ENCODE data around the gene APBA1.
"Not testable (repeated sequence)": the region's sequence is repeated elsewhere in the genome, so short reads cannot be mapped to it uniquely, and the experiment has no call there.

APBA1 gene

DNA sequence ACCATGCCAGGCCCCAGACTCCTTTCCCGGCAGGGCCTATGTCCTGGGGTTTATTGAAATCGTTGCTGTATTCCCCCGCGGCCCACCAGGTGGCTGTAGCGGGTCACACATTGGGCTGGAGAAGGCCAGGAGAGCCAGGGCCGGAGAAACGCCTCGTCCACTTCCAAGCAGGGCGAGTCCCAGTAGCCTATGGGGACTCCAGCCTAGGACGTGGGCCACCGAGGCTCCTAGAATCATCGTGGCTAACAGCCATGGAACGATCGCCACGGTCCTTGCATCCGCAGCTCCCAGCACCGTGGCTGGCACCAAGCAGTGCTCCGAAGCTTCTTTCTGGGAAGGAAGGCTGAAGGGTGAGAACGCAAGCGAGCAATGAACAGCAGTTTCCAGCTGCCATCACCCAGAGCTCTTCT is 259.4 kb downstream of the APBA1 start:
- DNase-seq (ENCODE audit: low read depth in 4 of 4, low spot score in 1 of 4), result no peak

DNA sequence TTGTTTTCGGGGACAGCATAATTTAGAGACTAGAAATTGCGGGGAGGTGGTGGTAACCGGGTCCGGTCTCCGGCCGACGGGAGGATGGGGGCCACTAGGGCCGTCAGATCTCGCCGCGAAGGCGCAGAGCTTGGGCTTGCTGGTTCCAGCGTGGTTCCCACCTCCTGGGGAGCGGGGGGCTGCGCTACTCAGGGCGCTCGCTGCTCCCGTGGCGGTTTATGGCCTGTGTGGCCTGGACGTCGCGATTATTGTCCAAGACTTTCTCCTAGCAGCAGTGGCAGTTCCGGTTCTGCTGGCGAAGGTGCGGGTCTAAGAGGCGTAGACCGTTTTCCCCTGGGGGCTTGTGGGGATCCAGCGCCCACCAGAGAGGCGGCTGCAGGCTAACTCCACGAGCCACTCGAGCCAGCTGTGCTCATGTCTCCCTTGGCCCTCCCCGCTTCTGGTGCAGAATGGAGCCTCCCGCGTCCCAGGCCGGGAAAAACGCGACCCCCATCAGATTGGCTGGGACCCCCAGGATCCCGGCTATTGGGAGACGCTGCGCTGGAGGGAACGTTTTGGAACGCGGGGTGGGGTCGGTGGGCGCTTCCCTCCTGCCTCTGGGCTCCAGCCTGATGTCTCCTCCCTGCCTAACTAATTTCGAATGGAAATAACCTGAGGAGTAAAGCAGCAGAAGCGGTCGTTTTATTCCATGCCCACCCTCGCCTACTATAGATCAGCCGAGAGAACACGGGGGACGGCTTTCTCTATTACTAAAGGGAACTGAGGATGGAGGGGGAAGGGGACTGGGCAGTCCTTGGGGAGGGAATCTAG is 260.0 kb downstream of the APBA1 start:
- DNase-seq (ENCODE audit: low read depth in 4 of 4, low spot score in 1 of 4), result no peak

DNA sequence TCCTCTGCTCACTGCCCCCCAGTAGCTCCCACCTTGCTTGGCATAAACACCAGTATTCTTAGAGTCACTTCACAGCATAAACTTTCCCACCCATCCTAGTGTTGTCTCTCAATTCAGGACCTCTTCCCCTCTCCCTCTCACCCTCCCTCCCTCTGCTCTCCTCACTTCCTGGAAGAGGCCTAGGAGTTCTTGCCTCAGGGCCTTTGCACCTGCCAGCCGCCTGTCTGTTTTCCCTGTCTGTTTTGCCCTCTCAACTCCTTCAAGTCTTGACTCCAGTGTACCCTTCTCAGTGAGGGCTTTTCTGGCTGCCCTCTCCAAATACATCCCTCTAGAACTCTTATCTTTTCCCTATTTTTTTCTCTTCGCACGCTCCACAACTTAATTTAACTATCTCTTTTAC is 260.9 kb downstream of the APBA1 start:
- DNase-seq (ENCODE audit: low read depth in 4 of 4, low spot score in 1 of 4), result no peak

DNA sequence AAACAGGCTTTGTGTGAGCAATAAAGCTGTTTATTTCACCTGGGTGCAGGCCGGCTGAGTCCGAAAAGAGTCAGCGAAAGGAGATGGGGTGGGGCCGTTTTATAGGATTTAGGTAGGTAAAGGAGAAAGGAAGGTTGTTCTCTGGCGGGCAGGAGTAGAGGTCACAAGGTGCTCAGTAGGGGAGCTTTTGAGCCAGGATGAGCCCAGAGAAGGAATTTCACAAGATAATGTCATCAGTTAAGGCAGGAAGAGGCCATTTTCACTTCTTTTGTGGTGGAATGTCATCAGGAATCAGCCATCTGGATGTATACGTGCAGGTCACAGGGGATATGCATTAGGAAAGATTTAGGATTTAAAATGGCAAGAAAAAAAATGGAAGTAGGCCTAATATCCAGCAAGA is 262.2 kb downstream of the APBA1 start:
- DNase-seq (ENCODE audit: low read depth in 4 of 4, low spot score in 1 of 4), result not testable (repeated sequence)

DNA sequence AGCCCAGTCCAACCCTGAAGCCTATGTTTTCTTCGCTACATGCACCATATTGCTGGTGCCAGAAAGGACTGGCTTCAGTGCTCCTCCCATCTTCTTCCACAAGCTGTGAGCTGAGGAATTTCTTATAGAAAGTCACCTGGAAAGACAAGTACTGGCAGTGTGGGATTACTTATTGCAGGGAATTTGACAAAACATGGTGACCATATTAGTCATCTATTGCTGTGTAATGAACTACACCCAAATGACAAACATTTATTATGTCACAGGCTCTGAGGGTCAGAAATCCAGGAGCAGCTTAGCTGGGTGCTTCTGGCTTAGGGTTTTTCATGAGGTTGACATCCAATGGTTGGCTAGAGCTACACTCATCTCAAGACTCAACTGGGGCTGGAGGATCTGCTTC is 271.7 kb downstream of the APBA1 start:
- no peak for DNase-seq (ENCODE audit: low read depth in 4 of 4, low spot score in 1 of 4)

DNA sequence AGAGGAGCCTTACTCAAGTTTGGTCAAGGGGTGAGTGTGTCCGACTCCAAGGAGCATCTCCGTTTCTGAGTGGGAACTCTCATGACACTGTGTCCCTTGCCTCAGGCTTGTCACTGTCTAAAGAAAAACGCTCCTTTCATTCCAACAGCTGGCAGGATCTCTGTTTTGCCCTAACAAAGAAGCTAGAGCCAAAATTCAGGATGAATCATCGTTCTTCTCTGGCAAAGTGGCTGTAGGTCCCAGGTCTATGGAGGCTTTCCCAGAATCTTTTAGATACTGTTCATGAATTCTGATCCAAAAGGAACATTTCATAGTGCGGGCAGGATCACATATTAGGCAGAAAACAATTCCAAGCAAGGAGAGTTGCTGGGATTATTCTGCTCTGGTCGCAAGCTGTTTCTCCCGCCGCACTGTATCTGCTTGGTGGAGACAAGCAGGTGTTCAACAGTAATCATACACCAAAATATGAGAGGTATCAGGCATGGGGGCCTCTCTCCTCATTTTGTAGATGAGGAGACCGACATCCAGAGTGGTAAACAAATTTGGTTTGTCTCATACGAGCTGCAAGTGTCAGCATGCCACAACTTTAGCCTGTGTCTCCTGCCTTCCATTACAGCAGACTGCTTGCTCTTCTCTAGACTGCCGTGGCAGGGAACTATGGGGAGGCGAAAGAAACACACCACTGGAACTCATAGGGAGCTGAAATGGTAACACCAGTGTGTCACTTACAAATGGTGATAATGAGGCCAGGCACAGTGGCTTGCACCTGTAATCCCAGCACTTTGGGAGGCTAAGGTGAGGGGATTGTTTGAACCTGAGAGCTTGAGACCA is 274.6 kb downstream of the APBA1 start:
- no peak for DNase-seq (ENCODE audit: low read depth in 4 of 4, low spot score in 1 of 4)

DNA sequence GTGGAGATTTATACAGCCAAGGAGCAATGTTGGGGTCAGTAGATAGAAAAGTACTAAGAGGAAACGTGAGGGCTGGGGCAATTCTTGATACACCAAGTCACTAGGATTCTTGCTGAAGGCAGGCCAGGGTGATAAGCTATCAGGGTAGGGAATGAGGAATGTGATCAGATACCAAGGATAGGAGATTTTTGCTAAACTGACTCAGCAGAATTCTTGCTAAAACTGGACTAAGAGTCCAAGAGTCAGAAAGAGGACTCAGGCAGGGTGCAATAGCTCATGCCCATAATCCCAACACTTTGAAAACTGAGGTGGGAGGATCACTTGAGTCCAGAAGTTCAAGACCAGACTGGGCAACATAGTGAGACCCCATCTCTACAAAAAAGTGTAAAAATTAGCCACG is 275.4 kb downstream of the APBA1 start:
- no peak for DNase-seq (ENCODE audit: low read depth in 4 of 4, low spot score in 1 of 4)

DNA sequence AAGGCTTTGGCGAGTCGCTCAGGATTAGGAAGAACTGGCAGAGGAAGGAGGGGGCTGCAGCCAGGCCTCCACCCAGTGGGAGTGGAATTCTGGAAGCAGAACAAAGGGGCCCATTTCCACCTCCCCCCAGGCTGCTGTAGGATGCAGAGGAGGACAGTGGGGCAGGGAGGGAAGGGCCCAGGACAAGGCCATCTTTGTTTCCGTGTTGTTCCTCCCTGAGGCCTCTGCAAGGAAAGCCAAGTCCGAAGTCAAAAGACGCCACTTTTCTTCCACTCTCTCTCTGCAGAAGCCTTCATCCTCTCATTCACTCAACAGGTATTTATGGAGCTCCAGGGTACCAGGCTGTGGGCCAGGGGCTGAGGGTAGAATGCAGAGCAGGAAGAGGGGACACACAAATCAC is 276.5 kb downstream of the APBA1 start:
- DNase-seq (ENCODE audit: low read depth in 4 of 4, low spot score in 1 of 4), result no peak

DNA sequence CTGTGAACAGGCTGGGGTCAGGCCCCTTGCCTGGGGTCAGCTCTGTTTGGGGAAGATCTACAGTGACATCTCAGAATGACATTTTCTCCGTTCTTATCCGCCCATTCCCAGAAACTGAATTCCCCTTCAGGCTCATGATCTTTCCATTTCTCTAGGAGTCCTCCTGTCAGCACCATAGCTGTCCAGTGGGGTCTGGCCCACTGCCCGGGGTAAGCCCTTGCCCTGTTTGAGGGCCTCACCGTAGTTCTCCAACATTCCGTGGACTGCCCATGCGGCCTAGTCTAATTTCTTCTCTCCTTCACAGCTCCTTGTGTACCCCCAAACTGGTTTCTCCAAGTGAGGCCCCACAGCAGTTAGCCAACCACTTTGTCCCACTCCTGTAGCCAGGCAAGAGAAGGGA is 278.7 kb downstream of the APBA1 start:
- DNase-seq (ENCODE audit: low read depth in 4 of 4, low spot score in 1 of 4), result no peak

DNA sequence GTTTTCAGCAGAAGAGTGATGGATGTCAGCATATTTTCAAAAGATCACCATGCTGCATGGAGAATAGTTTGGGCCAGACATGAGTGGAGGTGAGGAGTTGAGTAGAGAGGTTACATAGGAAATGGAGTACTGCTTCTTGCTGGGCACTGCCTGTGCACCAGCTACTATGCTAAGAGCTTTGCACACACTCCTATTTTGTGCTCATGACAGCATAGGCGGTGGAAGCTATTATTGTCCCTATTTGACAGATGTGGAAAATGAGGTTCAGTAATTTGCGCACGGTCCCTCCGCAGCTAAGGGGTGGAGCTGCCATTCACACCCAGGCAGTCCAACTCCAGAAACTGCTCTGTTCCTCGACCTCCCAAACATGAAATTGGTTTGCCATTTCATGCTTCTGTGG is 279.3 kb downstream of the APBA1 start:
- no peak for DNase-seq (ENCODE audit: low read depth in 4 of 4, low spot score in 1 of 4)

DNA sequence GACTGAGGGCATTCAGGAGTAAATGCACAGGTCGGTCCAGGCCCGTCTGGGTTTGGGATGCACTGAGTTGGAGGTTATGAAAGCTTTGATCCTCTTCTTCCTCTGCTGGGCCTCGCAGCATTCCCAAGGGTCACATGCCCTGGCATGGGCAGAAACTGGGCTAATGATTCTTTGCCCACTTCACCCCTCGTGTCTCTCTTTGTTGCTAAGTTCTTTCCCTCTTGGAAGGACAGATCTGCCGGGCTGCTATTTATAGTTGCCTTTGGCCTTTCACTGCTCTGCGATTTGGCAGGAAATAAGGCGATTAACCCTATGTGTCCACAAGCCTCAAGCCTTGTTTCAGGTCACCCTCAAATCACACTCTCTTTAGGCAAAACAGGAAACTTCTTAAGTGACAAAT is 280.2 kb downstream of the APBA1 start:
- DNase-seq (ENCODE audit: low read depth in 4 of 4, low spot score in 1 of 4), result no peak

DNA sequence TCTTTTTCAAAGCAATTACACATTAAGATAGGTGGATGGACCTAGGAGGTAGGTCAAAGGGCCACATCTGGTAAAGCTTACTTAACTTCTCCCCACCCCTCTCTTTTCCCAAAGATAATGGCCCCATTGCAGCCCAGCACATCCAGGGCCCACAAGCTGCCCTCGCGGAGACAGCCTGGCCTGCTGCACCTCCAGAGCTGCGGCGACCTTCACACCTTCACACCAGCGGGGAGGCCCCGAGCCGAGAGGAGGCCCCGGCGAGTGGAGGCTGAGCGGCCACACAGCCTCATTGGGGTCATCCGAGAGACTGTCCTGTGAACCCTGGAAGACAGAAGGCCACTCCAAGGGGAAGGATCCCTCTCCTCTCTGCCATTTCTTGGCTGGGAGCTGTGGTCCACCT is 280.7 kb downstream of the APBA1 start:
- DNase-seq (ENCODE audit: low read depth in 4 of 4, low spot score in 1 of 4), result no peak

DNA sequence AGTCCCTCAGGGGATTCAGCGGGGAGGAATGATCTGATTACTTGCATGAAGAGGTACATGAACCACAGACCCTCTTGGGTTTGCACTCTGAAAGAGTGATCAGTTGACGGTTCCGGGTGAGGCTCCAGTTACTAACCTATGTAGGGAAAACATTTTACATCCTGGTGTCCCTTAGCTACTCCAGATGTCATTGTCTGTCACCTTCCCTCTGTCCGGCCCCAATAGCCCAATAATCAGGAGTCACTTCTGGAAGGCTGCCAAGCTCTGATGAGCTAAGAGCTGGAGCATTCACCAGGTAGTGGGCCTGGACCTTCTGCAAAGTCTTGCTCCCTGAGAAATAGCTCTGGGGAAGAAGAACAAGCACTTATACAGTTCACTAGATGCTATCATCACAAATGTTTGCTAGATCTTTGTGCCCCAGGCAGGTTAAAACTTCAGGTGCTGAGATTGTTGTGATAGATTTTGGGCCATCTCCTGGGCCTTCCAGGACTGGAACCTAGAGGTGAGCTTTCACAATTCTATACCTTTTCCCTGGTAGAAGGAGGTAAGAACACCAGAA is 282.7 kb downstream of the APBA1 start:
- no peak for DNase-seq (ENCODE audit: low read depth in 4 of 4, low spot score in 1 of 4)

DNA sequence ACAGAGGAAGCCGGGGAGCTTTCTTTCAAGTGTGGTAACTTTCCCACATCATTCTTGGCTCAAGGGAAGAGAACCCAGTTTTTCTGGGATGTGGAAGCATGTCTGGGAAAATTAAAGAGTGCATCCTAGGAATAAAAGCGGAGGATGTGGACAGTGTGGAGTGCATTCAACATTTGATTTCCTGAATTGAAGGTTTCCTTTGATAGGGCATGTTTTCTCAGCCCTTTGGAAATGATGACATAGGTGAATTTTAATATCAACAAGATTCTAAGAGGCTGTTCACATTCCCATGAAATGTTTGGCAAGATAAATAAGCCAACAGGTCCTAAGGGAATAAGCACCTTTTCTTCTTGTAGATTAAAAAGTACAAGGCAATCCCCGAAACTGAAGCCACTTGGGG is 283.6 kb downstream of the APBA1 start:
- DNase-seq (ENCODE audit: low read depth in 4 of 4, low spot score in 1 of 4), result no peak

DNA sequence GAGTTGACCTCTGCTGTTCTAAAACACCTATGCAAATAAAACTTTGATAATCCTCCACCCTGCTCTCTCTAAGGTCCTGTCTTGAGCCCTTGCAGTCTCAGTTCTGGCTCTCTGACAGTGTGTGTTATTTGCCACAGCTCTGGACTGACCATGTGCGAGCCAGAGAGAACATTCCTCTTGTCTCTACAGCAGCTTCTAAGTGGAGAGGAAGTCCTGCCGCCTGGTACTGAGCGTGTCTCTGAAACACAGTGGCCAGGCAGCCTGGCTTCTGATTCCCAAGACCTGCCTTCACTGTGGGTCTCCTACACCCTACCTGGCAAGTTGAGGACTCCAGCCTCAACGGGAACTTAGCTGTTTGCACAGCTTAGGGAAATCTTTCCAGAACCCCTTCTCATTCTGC is 285.5 kb downstream of the APBA1 start:
- no peak for DNase-seq (ENCODE audit: low read depth in 4 of 4, low spot score in 1 of 4)

DNA sequence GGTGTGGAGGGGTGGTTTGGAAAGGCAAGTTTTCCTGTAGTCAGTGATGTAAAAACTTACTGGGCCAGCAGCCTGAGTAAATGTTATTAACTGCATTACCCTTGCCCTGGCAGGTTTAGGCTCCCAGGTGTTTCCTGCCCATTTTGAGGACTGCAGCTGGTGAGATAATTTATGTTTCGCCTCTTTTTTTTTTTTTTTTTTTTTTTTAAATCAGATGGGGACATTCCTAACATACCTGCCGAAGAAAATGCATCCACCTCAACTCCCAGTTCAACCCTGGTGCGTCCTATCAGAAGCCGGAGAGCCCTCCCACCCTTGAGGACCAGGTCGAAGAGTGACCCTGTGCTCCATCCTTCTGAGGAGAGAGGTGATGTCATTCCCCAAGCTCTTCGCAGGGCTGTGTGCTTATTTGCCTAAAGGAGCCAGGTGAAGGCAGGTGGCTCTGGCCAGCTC is 286.6 kb downstream of the APBA1 start:
- no peak for DNase-seq (ENCODE audit: low read depth in 4 of 4, low spot score in 1 of 4)

DNA sequence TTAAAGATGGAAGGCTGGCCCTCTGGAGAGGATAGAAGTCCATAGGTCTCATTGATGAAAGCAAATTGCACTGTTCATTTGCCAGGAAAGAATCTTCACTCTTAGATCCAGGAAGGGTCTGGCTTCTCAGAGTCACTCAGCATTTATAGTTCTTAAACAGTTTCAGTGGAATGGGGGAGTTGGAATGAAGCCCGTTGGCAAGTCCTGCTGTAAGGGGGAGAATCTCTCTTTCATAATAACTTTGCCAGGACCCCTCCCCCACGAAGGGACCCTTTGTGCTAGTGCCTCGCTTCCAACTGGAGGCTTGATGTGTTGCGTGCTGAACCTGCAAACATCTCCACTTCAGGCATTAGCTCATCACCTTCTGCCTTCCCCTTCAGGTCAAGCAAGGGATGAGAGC is 290.0 kb downstream of the APBA1 start:
- no peak for DNase-seq (ENCODE audit: low read depth in 4 of 4, low spot score in 1 of 4)

DNA sequence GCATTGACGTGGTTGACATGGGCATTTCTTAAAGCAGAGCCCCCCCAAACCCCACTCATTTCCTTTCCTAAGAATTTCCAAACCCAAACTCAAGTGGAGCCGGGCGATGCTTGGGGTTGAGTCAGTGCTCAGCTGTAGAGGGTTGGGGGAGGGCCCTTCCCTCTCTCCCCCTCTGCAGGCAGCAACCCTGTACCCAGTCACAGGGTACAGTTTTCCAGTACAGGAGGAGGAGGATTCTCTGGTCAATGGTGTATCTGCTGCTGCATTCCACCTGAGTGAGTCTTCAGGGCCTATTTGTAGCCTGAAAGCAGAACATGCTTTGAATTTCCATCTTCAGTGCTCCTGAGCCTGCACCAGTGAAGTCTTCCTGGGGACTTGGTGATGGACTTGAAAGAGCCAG is 291.4 kb downstream of the APBA1 start:
- no peak for DNase-seq (ENCODE audit: low read depth in 4 of 4, low spot score in 1 of 4)

DNA sequence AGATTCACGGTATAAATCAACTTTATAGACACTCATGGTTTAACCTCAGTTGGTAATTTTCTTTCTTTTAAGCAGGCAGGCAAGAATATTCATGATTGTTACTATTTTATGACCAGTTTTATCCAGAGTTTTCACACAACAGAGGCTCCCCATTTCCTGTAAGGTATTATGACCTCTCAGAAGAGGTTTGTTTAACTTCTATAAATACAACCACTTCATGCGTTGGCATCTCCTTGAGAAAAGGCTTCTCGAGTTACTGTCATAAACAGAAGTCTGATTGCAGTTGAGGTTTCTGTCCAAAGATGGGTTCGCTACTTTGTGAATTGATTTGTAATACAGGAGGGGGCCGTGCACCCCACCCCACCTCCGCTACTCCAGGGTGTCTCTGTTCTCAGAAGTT is 291.9 kb downstream of the APBA1 start:
- DNase-seq (ENCODE audit: low read depth in 4 of 4, low spot score in 1 of 4), result no peak

DNA sequence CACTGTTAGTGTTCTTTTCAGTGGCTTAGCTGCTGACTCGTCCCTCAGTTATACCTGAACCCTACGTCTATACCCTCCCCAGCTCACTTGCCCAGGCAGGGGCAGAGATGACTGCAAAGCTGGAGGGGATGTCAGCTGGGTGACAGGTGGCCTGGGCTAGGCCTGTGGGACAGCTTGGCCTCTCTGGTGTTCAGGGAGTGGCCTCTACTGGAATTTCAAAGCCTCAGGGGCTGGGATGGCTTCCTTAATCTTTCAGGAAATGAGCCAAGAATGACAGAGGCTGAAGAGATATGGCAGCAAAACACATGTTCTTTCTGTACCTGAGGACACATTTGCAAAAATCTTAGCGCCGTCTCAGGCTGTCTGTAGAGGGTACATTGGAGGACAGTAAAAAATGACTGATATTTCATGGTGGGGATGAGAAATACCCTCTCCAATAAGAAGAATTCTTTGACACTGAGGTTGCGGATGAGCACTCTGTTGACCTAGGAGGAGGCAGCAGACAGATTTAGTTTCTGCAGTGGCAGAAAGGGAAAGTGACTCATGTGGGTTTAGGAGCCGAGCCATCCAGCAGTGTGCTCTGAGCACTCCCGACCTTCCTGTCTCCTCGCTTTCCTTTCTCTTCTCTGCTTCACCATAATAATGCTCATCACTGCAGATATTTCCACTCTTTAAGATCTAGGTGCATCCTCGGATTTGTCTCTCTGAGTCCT is 292.7 kb downstream of the APBA1 start:
- no peak for DNase-seq (ENCODE audit: low read depth in 4 of 4, low spot score in 1 of 4)

DNA sequence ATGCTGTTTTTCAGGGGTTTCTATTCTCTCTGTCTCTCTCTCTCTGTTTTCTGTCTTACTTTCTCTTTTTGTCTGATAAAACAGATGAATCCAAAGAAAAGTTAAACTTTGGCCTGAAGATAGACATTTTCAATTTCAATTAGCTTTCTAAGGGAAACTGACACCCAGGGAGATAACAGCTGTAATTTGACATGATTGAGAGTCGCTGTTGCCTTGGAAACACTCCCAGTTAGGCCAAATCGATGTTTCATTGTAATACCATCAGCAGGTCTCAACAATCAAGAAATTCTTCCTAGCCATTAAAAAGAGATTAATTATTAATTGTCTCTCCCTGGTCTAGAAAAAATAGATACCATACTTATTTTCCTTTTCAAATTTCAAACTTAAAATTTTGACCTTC is 294.2 kb downstream of the APBA1 start:
- no peak for DNase-seq (ENCODE audit: low read depth in 4 of 4, low spot score in 1 of 4)

Data from stimulated activated CD4-positive, alpha-beta T cell treated with anti-CD3 and anti-CD28 coated beads, Interleukin-1b, Interleukin-23, amount 100 ng/mL, for 24 hours (primary cell).